Stimulated activated CD8-positive, alpha-beta memory T cell treated with anti-CD3 and anti-CD28 coated beads, Interleukin-4, amount 100 ng/mL, for 4 hours (primary cell): ENCODE measurements around the gene NLRP7.
"Not testable (repeated sequence)": the region's sequence is repeated elsewhere in the genome, so short reads cannot be mapped to it uniquely, and the experiment has no call there.

ENCODE experiments used
- DNase-seq, 2 donors: peaks; one replicate each; pipeline ENCODE4 v3.0.0-alpha.2; 2020; ENCODE audit warnings: low read depth in 2 of 2, low spot score in 1 of 2

Gene NLRP7

GRCh38 chr19:54947381-54947780 lies at the start of gene NLRP7:
Gene NLRP7, minus strand, starts transcription at chr19:54947530.
- no peak for DNase-seq

GRCh38 chr19:54995561-54995960 lies 48.2 kb upstream of the NLRP7 start:
- DNase-seq = no peak

GRCh38 chr19:54989531-54989930 lies 42.2 kb upstream of the NLRP7 start:
- DNase-seq = not testable (repeated sequence)

- not testable (repeated sequence) for DNase-seq
These were observed 35.2 kb upstream of the NLRP7 start for GRCh38 chr19:54982562-54982961.

- DNase-seq = not testable (repeated sequence)
These were observed 26.1 kb upstream of the NLRP7 start for GRCh38 chr19:54973229-54974090.

GRCh38 chr19:54971446-54971845 lies 24.1 kb upstream of the NLRP7 start:
- not testable (repeated sequence) for DNase-seq

GRCh38 chr19:54969647-54970046 lies 22.3 kb upstream of the NLRP7 start:
- DNase-seq = no peak

- DNase-seq = no peak
These were observed 20.3 kb upstream of the NLRP7 start for GRCh38 chr19:54967611-54968010.

GRCh38 chr19:54965055-54965454 lies 17.7 kb upstream of the NLRP7 start:
- not testable (repeated sequence) for DNase-seq

GRCh38 chr19:54959840-54960239 lies 12.5 kb upstream of the NLRP7 start:
- no peak for DNase-seq

- DNase-seq = no peak
These were observed 8.0 kb upstream of the NLRP7 start for GRCh38 chr19:54955376-54955775.

- not testable (repeated sequence) for DNase-seq
These were observed 6.0 kb upstream of the NLRP7 start for GRCh38 chr19:54953345-54953713.

- no peak for DNase-seq
These were observed 5.4 kb upstream of the NLRP7 start for GRCh38 chr19:54952591-54953344.

- not testable (repeated sequence) for DNase-seq
These were observed 3.2 kb upstream of the NLRP7 start for GRCh38 chr19:54950580-54950979.

GRCh38 chr19:54949412-54949811 lies 2.1 kb upstream of the NLRP7 start:
- DNase-seq = no peak

- not testable (repeated sequence) for DNase-seq
These were observed 3.5 kb downstream of the NLRP7 start for GRCh38 chr19:54943772-54944361.

GRCh38 chr19:54939538-54939937 lies 7.8 kb downstream of the NLRP7 start:
- not testable (repeated sequence) for DNase-seq

GRCh38 chr19:54938906-54939305 lies 8.4 kb downstream of the NLRP7 start:
- DNase-seq = no peak

- no peak for DNase-seq
These were observed 9.4 kb downstream of the NLRP7 start for GRCh38 chr19:54937926-54938325.

- no peak for DNase-seq
These were observed 19.0 kb downstream of the NLRP7 start for GRCh38 chr19:54928299-54928698.

- DNase-seq = no peak
These were observed 24.1 kb downstream of the NLRP7 start for GRCh38 chr19:54923276-54923675.

GRCh38 chr19:54921082-54921481 lies 26.2 kb downstream of the NLRP7 start:
- DNase-seq = no peak
